Activated CD4-positive, alpha-beta T cell treated with anti-CD3 and anti-CD28 coated beads for 4 hours (primary cell): Measurements from ENCODE around the gene TMC7.
"Not testable (repeated sequence)": the region's sequence is repeated elsewhere in the genome, so short reads cannot be mapped to it uniquely, and the experiment has no call there.

Experiments used
- DNase-seq, 2 donors: peaks; one replicate each; pipeline ENCODE4 v3.0.0-alpha.2; 2020

TMC7 gene

DNA sequence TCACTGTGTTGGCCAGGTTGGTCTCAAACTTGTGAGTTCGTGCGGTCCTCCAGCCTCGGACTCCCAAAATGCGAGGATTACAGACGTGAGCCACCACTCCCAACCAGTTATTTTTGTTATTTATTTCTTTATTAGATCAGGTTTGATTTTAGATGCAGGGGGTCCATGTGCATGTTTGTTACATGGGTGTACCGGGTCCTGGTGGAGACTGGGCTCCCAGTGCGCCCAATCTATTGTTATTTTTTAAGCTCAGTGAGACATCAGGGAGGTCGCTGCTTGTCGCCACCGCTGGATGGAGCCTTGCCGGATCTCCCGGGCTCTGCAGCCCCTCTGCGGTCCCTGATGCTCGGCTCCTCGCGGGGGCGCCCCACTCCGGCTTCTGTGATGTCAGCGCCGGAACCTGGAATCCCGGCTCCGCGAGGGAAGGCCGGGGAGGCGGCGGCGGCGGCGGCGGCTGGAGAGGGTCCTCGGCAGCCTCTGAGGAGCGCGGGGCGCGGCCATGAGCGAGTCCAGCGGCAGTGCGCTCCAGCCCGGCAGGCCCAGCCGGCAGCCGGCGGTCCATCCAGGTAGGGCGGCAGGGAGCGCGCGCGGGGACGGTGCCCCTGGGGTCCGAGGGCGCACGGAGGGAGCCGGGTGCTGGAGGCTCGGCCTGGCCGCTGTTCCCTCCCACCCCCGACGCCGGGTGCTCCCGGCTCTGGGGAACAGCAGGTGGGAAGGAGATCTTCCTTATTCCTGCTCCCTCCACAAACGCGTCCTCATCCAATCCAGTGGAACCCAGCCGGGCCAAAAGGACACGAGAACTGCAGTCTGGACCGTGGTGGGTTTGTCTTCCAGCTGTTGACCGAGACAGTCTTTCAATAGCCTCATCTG lies at the start of gene TMC7:
TMC7 (plus strand) TSS at position 370 of the 870 bp plus-strand sequence; CDS start at position 500, 130 bp downstream.
- DNase-seq, result no peak

DNA sequence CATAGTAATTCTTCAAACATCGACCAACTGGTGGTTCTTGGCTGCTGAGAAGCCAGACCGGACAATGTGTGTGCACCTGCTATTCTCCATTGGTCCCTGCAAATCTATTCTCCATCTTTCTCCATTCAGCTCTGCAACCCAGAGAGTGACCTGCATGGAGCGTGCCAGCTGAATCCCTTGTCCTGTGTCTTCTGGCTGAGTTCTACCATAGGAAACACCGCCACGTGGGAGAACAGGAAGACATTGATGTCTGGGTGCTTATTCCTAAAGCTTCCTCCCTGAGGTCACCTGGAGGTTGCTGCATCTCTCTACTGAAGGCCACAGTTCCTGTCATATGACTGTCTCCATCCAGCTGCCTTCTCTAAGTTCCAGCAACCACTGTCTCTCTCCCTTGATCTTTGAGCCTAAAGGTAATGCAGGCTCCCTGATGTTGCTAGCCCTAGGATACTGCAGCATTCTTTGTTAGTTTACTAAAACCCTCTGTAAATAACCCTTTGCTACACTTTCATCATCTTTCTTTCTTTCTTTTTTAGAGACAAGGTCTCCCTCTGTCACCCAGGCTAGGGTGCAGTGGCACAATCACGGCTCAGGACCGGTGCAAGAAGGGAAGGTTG lies 46.9 kb upstream of the TMC7 start:
- DNase-seq, result no peak

DNA sequence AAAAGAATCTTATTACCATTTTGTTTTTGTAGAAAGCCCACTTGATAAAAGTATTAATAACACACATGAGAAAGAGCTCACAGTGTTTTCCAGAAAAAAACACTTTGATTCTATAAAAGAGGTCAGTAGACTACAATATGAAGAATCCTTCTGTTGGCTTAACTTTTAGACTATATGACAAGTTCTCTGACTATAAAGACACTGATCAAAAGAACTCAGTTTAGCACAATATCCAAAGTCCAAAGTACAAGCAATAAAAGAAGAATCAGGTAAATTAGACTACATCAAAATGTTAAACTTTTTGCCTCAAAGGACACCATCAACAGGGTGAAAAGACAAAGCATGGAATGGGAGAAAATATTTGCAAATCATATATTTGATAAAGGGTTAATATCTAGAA lies 46.3 kb upstream of the TMC7 start:
- no peak for DNase-seq

DNA sequence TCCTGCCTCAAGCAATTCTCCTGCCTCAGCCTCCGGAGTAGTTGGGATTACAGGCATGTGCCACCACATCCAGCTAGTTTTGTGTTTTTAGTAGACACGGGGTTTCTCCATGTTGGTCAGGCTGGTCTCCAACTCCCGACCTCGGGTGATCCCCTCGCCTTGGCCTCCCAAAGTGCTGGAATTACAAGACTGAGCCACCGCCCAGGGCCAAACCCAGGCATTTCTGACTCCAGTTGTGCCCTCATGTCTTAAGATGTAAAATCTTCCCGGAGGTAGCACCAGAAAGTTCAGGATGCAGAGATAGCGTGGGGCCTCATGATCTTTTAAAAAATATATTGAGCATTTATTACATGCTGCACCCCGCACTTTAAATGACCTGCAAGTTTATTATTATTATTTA lies 44.7 kb upstream of the TMC7 start:
- DNase-seq, result no peak

DNA sequence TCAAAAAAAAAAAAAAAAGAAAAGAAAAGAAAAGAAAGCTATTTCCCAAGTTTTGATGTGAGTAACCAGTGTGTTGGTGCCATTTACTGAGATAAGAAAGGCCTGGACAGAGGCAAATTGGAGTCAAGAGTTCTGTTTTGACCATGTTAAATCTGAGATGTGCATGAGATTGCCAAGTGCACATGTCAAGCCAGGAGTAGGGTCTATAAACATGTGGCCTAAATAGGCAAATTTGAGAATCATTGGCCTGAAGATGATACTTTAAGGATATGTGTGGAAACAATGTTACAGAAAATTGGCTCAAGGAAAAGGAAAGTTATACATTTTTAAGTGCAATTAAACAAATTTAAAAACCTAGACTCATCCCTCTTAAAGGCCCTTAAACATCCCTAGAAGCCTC lies 42.3 kb upstream of the TMC7 start:
- DNase-seq, result no peak

DNA sequence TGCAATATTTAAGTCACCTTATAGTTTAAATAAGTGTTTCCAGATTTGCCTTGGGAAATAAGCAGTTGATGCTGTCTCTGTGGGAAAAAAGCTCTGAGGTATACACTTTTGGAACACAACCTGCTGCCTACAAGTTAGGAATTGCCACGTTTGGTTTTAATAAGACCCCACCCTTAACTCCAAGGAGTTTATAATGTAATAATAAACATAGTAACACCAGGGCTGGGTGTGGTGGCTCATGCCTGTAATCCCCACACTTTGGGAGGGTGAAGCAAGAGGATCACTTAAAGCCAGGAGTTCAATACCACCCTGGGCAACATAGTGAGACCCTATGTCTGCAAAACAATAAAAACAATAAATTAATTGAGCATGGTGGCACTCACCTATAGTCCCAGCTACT lies 41.7 kb upstream of the TMC7 start:
- no peak for DNase-seq

DNA sequence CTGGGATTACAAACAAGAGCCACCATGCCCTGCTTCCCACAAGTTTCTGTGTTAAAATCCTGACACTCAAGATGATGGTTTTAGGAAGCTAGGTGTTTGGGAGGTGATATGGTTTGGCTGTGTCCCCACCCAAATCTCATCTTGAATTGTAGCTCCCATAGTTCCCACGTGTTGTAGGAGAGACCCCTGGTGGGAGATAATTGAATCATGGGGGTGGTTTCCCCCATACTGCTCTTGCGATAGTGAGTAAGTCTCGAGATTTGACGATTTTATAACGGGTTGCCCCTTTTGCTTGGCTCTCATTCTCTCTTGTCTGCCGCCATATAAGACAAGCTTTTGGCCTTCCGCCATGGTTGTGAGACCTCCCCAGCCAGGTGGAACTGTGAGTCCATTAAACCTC lies 40.3 kb upstream of the TMC7 start:
- DNase-seq, result no peak

DNA sequence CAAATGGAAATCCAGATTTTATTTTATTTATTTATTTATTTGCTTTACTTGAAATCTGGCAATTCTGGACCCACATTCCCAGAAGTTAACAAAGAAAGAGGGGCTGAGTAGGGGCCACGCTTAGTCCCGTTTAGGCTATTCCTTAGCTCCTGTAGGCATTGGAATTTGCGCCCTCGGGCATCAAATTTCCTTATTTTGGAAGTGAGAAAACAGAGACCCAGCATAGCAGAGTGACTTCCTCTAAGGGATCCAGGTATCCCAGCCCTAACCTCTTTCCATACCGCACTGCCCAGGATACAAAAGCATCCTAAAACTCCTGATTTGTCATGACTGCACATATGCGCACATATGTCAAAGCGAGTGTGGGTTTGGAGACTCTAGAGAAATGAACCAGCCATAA lies 38.5 kb upstream of the TMC7 start:
- DNase-seq, result no peak

DNA sequence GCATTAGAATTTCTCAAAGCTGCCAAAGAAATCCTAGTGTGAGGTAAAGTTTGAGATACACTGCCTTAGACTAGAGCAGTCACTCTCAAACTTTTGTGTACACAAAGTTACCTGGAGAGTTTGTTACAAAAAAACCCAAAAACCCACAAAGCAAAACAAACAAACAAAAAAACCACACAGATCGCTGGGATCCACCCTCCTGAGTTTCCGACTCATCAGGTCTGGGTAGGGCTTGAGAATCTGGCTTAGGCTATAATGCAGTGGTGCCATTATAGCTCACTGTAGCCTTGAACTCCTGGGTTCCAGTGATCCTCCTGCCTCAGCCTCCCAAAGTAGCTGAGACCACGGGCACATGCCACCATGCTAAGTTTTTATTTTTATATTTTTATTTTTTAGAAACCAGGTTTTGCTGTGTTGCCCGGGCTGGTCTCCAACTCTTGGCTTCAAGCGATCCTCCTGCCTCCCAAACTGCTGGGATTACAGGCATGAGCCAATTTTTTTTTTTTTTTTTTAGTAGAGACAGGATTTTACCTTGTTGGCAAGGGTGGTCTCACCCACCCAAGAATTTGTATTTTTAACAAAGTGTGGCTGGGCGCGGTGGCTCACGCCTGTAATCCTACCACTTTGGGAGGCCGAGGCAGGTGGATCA lies 35.2 kb upstream of the TMC7 start:
- DNase-seq, result no peak

DNA sequence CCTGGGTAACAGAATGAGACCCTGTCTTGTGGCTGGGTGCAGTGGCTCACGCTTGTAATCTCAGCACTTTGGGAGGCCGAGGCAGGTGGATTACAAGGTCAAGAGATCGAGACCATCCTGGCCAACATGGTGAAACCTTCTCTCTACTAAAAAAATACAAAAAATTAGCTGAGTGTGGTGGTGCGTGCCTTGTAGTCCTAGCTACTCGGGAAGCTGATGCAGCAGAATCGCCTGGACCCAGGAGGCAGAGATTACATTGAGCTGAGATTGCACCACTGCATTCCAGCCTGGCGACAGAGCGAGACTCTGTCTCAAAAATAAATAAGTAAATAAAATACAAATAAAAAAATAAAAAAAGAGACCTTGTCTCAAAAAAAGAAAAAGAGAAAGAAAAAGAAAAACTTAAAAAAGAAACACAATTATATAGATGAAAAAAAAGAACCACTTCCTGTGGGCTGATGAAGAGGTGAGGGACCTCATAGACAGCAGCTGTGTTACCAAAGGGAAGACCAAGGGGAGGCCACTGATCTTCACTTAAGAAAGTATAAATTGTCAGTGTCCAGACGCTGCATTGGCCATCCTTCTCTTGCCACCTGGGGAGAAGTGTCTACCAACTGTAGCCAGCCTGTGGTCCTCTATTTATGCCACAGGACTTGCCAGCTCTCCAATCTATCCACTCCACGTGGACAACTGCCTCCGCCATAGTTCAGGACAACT lies 33.1 kb upstream of the TMC7 start:
- no peak for DNase-seq

DNA sequence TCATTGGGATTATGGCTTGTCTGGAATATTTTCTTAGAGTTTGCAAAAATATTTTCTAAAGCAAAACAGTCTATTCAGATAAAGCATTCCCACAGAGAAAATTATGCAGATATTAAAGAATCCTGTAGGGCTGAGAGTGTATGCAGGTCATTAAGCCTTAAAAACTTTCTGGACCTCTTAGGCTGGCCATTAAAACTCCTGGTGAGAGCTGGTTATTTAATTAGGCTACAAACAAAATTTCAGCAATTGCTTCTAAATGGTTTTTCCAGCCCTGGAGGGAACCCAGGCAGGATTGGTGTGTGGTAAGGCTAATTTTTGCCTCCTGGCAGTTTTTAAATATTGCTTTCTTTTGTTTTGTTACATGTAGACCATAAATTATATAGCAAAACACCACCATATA lies 30.2 kb upstream of the TMC7 start:
- no peak for DNase-seq

DNA sequence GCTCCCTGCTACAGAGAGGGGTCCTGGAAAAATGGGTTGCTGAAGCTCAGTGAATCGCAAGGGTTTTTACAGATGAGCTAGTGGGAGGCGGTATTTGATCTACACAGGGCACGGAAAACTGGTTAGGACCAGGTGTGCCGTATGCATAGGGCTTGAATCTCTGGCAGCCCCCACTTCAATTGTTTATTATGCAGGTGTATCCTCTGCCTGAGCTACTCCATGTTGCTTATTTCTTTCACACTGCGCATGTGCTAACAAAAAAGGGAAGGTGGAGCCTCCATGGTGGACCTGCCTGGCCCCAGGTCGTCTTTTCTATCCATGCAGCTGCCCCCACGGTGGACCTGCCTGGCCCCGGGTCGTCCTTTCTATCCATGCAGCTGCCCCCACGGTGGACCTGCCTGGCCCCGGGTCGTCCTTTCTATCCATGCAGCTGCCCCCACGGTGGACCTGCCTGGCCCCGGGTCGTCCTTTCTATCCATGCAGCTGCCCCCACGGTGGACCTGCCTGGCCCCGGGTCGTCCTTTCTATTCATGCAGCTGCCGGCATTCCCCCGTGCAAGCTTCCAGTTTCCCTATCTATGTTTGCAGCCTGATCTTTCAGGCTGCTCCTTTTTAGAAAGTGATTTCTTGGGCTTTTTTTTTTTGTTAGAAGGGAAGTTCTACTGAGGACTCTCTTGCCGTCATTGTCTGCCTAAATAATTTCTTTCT lies 27.7 kb upstream of the TMC7 start:
- peak in 1 of 2 donors; percentile 23 for DNase-seq

DNA sequence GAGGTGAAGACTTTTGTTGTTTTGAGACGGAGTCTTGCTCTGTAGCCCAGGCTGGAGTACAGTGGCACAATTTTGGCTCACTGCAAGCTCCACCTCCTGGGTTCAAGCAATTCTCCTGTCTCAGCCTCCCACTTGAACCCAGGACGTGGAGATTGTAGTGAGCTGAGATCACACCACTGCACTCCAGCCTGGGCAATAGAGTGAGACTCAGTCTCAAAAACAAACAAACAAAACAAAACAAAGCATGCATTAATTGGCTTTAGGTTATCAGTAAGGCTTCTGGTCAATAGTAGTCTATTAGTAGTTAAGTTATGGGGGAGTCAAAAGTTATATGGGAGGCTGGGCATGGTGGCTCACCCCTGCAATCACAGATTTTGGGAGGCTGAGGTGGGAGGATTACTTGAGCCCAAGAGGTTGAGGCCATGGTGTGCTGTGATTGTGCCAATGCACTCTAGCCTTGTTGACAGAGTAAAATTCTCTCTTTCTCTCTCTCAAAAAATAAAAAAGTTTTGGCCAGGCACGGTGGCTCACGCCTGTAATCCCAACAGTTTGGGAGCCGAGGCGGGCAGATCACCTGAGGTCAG lies 27.0 kb upstream of the TMC7 start:
- not testable (repeated sequence) for DNase-seq

DNA sequence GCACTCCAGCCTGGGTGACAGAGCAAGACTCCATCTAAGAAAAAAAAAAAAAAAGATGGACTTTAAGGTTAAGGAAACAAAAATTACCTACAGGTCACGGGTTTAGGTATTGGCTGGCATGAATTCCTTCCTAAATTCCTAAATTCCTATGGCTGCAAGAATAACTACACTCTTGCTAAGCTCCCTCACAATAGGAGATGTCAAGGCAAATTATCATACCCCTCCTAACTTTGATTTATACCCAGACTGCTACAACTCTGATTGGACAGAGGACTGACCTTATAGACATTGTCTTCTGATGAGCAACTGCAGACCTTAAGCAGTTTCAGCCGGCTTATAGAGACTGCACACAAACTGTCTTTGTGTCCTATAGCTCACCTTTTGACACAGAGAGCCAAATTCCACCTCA lies 25.1 kb upstream of the TMC7 start:
- DNase-seq, result no peak

DNA sequence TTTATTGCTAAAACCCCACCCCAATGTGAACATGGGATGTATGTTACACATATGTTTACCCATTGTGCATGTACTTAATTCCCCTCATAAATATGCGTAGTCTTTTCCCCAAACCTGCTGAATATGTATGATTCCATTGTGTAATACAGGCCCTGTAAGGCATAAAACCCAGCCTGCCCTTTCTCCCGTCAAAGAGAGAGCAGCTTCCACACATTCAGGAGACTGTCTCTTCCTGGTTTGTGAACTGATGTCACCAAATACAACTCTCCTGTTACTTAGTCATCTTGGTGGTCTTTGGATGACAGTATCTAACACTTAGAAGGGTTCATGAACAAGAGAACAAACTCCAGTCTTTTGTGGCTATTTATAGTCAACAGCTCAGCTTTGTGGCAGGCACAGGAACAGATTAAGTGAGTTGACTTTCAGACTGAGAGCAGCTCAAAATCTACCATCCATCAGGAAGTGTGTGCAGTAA lies 24.7 kb upstream of the TMC7 start:
- no peak for DNase-seq

DNA sequence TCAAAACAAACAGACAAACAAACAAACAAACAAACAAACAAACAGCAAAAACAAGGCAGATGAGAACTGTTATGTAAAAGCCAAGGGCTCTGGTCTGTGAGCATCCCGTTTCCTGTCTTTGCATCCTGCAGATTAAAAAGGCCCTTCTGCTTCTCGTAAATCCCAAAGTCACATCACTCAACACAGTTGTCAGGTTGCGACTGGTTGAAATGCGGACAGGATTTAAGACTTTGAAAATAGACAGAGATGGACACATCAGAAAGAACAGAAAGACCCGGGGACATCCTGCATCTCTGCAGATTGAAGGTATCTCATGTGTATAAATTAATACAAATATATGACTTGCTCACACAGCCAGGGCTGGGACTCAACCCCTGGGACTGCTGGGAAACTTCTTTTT lies 18.2 kb upstream of the TMC7 start:
- DNase-seq, result no peak

DNA sequence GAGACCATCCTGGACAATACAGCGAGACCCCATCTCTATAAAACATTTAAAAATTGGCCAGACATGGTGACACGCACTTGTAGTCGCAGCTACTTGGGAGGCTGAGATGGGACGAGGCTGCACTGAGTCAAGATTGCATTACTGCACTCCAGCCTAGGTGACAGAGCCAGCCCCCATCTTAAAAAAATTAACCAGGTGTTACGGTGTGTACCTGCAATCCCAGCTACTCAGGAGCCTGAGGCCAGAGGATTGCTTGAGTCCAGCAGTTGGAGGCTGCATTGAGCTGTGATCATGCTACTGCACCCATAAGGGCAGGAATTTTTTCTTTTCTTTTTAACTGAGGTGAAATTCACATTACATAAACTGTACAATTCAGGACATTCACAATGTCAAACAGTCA lies 16.9 kb upstream of the TMC7 start:
- DNase-seq, result no peak

DNA sequence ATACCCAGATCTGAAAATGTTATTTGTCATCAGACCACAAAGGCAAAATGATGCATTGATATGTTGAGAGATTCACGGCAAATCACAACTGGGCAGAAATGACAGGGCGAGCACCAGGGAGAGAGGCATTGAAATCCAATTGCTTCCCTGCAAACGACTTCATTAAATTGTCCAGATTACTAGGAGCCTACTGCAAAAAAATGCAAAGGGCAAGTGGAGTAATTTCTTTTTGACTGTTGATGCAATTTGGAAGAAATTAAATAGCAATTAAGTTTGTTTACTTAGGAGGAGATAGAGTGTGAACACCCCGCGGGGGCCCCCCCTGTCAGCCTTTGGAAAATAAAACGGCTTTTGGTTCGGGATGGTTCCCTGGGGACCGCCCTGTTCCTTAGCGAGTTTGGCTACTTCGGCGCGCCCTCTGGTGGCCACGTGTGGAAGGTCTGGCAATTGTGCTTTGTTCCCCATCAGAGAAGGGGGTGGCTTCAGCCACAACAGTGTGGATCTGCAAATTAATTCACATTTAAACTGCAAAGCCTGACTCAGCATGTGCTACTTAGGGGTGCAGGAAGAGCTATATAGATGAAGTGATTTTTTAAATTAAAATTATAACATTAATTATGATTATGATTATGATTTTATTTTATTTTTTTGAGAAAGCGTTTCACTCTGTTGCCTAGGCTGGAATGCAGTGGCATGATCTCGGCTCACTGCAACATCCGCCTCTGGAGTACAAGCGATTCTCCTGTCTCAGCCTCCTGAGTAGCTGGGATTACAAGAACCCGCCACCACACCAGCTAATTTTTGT lies 14.5 kb upstream of the TMC7 start:
- DNase-seq, result peak; percentile 69 to 81

DNA sequence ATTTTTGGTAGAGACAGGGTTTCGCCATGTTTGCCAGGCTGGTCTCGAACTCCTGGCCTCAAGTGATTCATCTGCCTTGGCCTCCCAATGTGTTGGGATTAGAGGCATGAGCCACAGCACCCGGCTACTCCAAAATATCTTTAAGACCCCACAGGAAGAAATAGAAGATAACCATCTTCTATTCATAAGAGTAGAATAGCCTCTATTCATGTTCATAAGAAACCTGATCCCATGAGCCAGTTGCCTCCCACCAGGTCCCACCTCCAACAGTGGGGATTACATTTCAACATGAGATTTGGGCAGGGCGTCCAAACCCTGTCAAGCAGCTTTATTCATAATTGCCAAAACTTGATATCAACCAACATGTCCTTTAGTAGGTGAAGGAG lies 13.9 kb upstream of the TMC7 start:
- DNase-seq, result no peak

DNA sequence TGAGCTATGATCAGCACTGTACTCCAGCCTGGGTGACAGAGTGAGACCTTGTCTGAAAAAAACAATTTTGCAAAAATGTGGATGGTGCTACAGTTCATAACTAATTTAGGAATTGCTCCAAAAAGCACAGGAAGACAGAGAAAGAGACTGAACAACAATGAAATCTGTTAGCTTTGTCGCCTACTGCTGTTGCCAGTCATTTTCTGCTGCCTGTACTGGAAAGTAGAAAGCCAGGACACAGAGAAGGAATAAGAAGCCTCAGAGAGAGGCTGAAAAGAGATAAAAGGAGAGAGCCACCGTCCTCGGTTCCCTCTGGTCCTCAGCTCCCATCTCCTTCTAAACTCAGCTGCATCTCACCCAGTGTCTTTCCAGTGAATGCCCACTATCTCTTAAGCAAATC lies 8.6 kb upstream of the TMC7 start:
- no peak for DNase-seq

DNA sequence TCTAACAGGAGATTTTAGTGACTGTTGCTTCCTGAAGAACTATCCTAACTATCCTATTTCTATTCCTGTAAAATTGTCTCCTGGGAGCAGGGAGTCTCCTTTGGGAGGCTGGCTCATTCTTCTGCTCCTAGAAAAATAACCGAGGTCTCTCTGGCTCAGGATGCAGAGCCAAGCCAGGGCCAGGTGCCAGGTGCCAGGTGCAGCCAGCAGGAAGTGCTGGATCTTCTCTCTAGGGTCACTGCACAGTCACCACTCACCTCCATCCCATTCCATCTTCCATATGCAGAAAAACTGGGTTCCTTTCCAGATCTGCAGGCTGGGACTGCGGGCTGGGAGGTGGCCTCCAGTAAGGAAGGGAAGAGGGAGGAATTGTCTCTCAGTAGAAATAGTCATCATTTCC lies 3.8 kb upstream of the TMC7 start:
- DNase-seq, result no peak
